ENCODE measurements around the gene MKLN1. TPM values are rescaled to one million over a fixed set of nuclear protein-coding genes. Genes with fewer than 3 reads are reported as not detected.

MKLN1 gene
- polyA plus RNA-seq, 2 of the 4 experiments (the other 2 are of a cell fraction): 39.6 to 84.5 TPM

GRCh38 chr7:131524703-131525102 lies 197.0 kb downstream of the MKLN1 start:
- no peaks in the 10 kb centered on the region for H3K9me3 ChIP-seq
- no peak overlapping the region for H3K4me2 ChIP-seq
- ChIA-PET CTCF (interaction anchor here (0.9 to 4.1 kb wide), 2 partner anchors 11 to 61 kb away, joined by 4 to 15 read pairs; no protein-coding TSS in a partner anchor), POLR2A (no interaction called here)
- H3K27ac ChIP-seq: no peak overlapping the region
- no peak for FAIRE-seq
- H3K4me1 ChIP-seq: peaks cover 25% of the 10 kb centered on the region
- TF ChIP-seq CBX2 (IDR thresholded peaks at IDR 0.05; ENCODE audit: borderline replicate concordance, low read depth) (no peak), HOXA7 (CRISPR knock-in tag; IDR thresholded peaks at IDR 0.05) (no peak), MAX (IDR thresholded peaks at IDR 0.05) (no peak), MAZ (IDR thresholded peaks at IDR 0.05; ENCODE audit: borderline replicate concordance, low read depth, low read length) (no peak), CHD4 (IDR thresholded peaks at IDR 0.05; ENCODE audit: borderline replicate concordance) (no peak), MAFK (IDR thresholded peaks at IDR 0.05; ENCODE audit: partially characterized antibody) (peak; percentile 93), KDM1A (IDR thresholded peaks at IDR 0.05; ENCODE audit: low read depth) (no peak)
- no peak overlapping the region for H3K4me3 ChIP-seq
- no peak for ATAC-seq
- DNase-seq (ENCODE audit: low read depth in 1 of 2, low spot score in 1 of 2): no peak

GRCh38 chr7:131525820-131526219 lies 198.1 kb downstream of the MKLN1 start:
- Histone ChIP-seq H3K9me3 (no peaks in the 10 kb centered on the region), H3K4me3 (no peak overlapping the region), H3K27ac (no peak overlapping the region), H3K4me2 (peak overlapping the region; percentile 24; the same call in 2 of the 3 replicates), H3K4me1 (peaks cover 25% of the 10 kb centered on the region)
- ChIA-PET CTCF (interaction anchor here (1.0 to 4.1 kb wide), 5 partner anchors 12 to 129 kb away, joined by 3 to 15 read pairs (median 3); no protein-coding TSS in a partner anchor), POLR2A (no interaction called here)
- TF ChIP-seq HOXB5 (CRISPR knock-in tag; IDR thresholded peaks at IDR 0.05) (no peak), CHD2 (IDR thresholded peaks at IDR 0.05; ENCODE audit: low read length, partially characterized antibody) (no peak), ZNF302 (CRISPR knock-in tag; IDR thresholded peaks at IDR 0.05) (no peak), USF2 (IDR thresholded peaks at IDR 0.05) (no peak), CBX8 (IDR thresholded peaks at IDR 0.05) (no peak), ELK1 (IDR thresholded peaks at IDR 0.05; ENCODE audit: low read depth, low read length) (no peak), RCOR1 (IDR thresholded peaks at IDR 0.05; ENCODE audit: low read depth, low read length) (no peak), CHD4 (IDR thresholded peaks at IDR 0.05; ENCODE audit: borderline replicate concordance) (no peak), HES2 (IDR thresholded peaks at IDR 0.05) (no peak), SREBF2 (IDR thresholded peaks at IDR 0.05) (no peak), PHF8 (IDR thresholded peaks at IDR 0.05; ENCODE audit: borderline replicate concordance, low read depth) (no peak), HEYL (CRISPR knock-in tag; IDR thresholded peaks at IDR 0.05) (no peak), NPAS2 (CRISPR knock-in tag; IDR thresholded peaks at IDR 0.05; ENCODE audit: borderline replicate concordance) (no peak), RAD21 (conservative IDR thresholded peaks at IDR 0.05 in 1 of 2, IDR thresholded peaks at IDR 0.05 in 1 of 2) (no peak), FOSL2 (IDR thresholded peaks at IDR 0.05) (no peak), FOSL2 (CRISPR knock-in tag; IDR thresholded peaks at IDR 0.05) (no peak), EHMT2 (IDR thresholded peaks at IDR 0.05; ENCODE audit: low read depth) (no peak)
- peak in 1 of 2 experiments; percentile 53 for DNase-seq (ENCODE audit: low read depth in 1 of 2, low spot score in 1 of 2)
- FAIRE-seq: no peak
- ATAC-seq: peak; percentile 32 to 53; a peak in 3 of 6 replicates
- 18% methylated on average over 2 of the region's 2 CpGs for WGBS (ENCODE audit: missing lambda C conversion rate)

GRCh38 chr7:131527456-131527855 lies 199.8 kb downstream of the MKLN1 start:
- no peak overlapping the region for H3K4me3 ChIP-seq
- H3K9me3 ChIP-seq: no peaks in the 10 kb centered on the region
- WGBS (ENCODE audit: missing lambda C conversion rate): 52% methylated on average over 4 of the region's 4 CpGs
- no peak overlapping the region for H3K4me2 ChIP-seq
- ChIA-PET CTCF (interaction anchor here (1.2 to 4.1 kb wide), 7 partner anchors 7 to 458 kb away, joined by 3 to 15 read pairs (median 6); no protein-coding TSS in a partner anchor), POLR2A (no interaction called here)
- H3K27ac ChIP-seq: no peak overlapping the region
- ATAC-seq (no peak), DNase-seq (ENCODE audit: low read depth in 1 of 2, low spot score in 1 of 2) (no peak), FAIRE-seq (no peak)
- H3K4me1 ChIP-seq: peaks cover 11% of the 10 kb centered on the region; the same call in 2 of the 3 replicates
- TF ChIP-seq HOXB5 (CRISPR knock-in tag; IDR thresholded peaks at IDR 0.05) (no peak), TFCP2L1 (CRISPR knock-in tag; IDR thresholded peaks at IDR 0.05) (no peak), FOSL2 (IDR thresholded peaks at IDR 0.05) (no peak), FOSL2 (CRISPR knock-in tag; IDR thresholded peaks at IDR 0.05) (no peak), NPAS2 (CRISPR knock-in tag; IDR thresholded peaks at IDR 0.05; ENCODE audit: borderline replicate concordance) (no peak), GATA3 (IDR thresholded peaks at IDR 0.05; ENCODE audit: borderline replicate concordance) (no peak), MYC (IDR thresholded peaks at IDR 0.05; ENCODE audit: borderline replicate concordance, low read length) (no peak), PBX3 (IDR thresholded peaks at IDR 0.05) (no peak), CEBPB (IDR thresholded peaks at IDR 0.05) (no peak), ZFP36 (IDR thresholded peaks at IDR 0.05; ENCODE audit: borderline replicate concordance, partially characterized antibody) (no peak), ATOH8 (CRISPR knock-in tag; IDR thresholded peaks at IDR 0.05; ENCODE audit: low read depth) (no peak), CBX8 (IDR thresholded peaks at IDR 0.05) (no peak), NFE2L2 (conservative IDR thresholded peaks at IDR 0.05; ENCODE audit: low read length) (no peak), HOXB13 (CRISPR knock-in tag; IDR thresholded peaks at IDR 0.05; ENCODE audit: low read depth) (no peak)
